Loucy (cell line): Measurements from ENCODE around the gene TRPM8.

Experiments
- CTCF ChIP-seq: fragments of 200-600 bp; sonication (generic); conservative IDR thresholded peaks from 2 replicates; pipeline ENCODE4 v1.5.1; 2014; ENCODE audit warnings: mild to moderate bottlenecking, antibody characterized with exemption, low read length
- EZH2phosphoT487 ChIP-seq: fragments of 200-600 bp; IDR thresholded peaks from 2 replicates; pipeline ENCODE4 v1.6.1; 2018; ENCODE audit warnings: antibody characterized with exemption, mild to moderate bottlenecking, moderate library complexity, borderline replicate concordance

- TF ChIP-seq CTCF = no peak
- TF ChIP-seq EZH2phosphoT487 = no peak
Measured at GRCh38 chr2:234044157-234044556, 127.0 kb downstream of the TRPM8 start.
